ENCODE data around the gene USP21. TPM values are rescaled to one million over a fixed set of nuclear protein-coding genes. Genes with fewer than 3 reads are reported as not detected.

The USP21 gene
- polyA plus RNA-seq, 1 donor (not counting 4 experiments of a cell fraction or from before 2014, with no cell fraction given), result 9.5 TPM

- dilution Hi-C loops (cut with MboI; ENCODE audit: extremely low pct_ligation_motif_present, low sequenced_read_pairs), result no loop called here
- H4K20me1 ChIP-seq (ENCODE audit: control insufficient read depth, extremely low read depth, insufficient read depth, low read length), result no peaks in the 10 kb centered on the region
- DNase-seq (ENCODE audit: low read depth, low spot score) (no peak), FAIRE-seq (no peak)
- H3K9me1 ChIP-seq (ENCODE audit: control insufficient read depth, extremely low read depth, insufficient read depth, low read length), result no peaks in the 10 kb centered on the region
- H3K4me3 ChIP-seq (ENCODE audit: control insufficient read depth in 2 of 3, extremely low read depth in 1 of 3, insufficient read depth in 2 of 3, low read depth in 1 of 3, low read length in 3 of 3), result peak within 1 kb of the TSS; percentile 72 to 86 (median 85)
- peaks cover 51% of the 10 kb centered on the region for H3K79me2 ChIP-seq (ENCODE audit: control insufficient read depth, insufficient read depth, low read length)
- no peaks in the 10 kb centered on the region for H3K27me3 ChIP-seq (ENCODE audit: control insufficient read depth, extremely low read depth, insufficient read depth, low read length)
- H2AFZ ChIP-seq (ENCODE audit: control insufficient read depth, low read length), result peak within 1 kb of the TSS; percentile 62
- H3K9ac ChIP-seq (ENCODE audit: control insufficient read depth, extremely low read depth, insufficient read depth, low read length), result peak within 1 kb of the TSS; percentile 98
- peak within 1 kb of the TSS; percentile 97 for H3K27ac ChIP-seq (ENCODE audit: control insufficient read depth, insufficient read depth, low read length)
- H3K4me1 ChIP-seq (ENCODE audit: control insufficient read depth, extremely low read depth, insufficient read depth, low read length), result peaks cover 39% of the 10 kb centered on the region
- peaks cover 19 to 37% of the 10 kb centered on the region in 2 experiments for H3K36me3 ChIP-seq (ENCODE audit: control insufficient read depth in 2 of 2, extremely low read depth in 1 of 2, insufficient read depth in 2 of 2, low read length in 2 of 2)
- TF ChIP-seq, protein P1, sequence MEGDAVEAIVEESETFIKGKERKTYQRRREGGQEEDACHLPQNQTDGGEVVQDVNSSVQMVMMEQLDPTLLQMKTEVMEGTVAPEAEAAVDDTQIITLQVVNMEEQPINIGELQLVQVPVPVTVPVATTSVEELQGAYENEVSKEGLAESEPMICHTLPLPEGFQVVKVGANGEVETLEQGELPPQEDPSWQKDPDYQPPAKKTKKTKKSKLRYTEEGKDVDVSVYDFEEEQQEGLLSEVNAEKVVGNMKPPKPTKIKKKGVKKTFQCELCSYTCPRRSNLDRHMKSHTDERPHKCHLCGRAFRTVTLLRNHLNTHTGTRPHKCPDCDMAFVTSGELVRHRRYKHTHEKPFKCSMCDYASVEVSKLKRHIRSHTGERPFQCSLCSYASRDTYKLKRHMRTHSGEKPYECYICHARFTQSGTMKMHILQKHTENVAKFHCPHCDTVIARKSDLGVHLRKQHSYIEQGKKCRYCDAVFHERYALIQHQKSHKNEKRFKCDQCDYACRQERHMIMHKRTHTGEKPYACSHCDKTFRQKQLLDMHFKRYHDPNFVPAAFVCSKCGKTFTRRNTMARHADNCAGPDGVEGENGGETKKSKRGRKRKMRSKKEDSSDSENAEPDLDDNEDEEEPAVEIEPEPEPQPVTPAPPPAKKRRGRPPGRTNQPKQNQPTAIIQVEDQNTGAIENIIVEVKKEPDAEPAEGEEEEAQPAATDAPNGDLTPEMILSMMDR (optimal IDR thresholded peaks at IDR 0.05 in 1 of 3, IDR thresholded peaks at IDR 0.05 in 1 of 3, conservative IDR thresholded peaks at IDR 0.05 in 1 of 3; ENCODE audit: extremely low read depth in 1 of 3, insufficient read depth in 2 of 3, low read length in 3 of 3), result no peak
- no peak for TF ChIP-seq EZH2 (IDR thresholded peaks at IDR 0.05; ENCODE audit: low read length)
- H3K9me3 ChIP-seq (ENCODE audit: control insufficient read depth, low read depth, low read length), result no peaks in the 10 kb centered on the region
- peak within 1 kb of the TSS; percentile 90 for H3K4me2 ChIP-seq (ENCODE audit: control insufficient read depth, extremely low read depth, insufficient read depth, low read depth, low read length)
Measured at GRCh38 chr1:161117759-161118581, 41.3 kb upstream of the USP21 start, which contains the start of the genes NIT1 and PFDN2. NIT1 (plus strand) TSS chr1:161118105; CDS start chr1:161118177, 72 bp downstream. PFDN2 (minus strand) TSS chr1:161118037; CDS start chr1:161118026, 11 bp downstream.

DNA sequence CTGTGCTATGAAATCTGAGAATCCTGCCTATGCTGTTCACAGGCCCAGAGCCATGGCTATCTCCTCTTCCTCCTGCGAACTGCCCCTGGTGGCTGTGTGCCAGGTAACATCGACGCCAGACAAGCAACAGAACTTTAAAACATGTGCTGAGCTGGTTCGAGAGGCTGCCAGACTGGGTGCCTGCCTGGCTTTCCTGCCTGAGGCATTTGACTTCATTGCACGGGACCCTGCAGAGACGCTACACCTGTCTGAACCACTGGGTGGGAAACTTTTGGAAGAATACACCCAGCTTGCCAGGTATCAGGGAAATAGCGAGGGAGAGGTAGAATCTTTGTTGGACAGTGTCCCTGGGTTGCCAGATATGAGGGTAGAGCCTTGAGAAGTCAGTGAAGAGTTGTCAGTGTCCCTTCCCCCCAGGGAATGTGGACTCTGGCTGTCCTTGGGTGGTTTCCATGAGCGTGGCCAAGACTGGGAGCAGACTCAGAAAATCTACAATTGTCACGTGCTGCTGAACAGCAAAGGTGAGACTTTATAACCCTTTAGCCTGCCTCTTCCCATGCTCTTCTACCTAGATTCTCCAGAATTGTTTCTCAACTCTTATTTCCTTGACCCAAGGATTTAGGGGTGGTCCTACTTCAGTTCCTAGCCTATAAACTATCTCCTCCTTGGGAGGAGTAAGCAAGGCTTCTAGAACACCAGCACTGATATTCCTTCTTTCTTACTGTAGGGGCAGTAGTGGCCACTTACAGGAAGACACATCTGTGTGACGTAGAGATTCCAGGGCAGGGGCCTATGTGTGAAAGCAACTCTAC lies 40.0 kb upstream of the USP21 start:
- Histone ChIP-seq H3K27me3 (ENCODE audit: control insufficient read depth, extremely low read depth, insufficient read depth, low read length) (no peaks in the 10 kb centered on the region), H3K4me2 (ENCODE audit: control insufficient read depth, extremely low read depth, insufficient read depth, low read depth, low read length) (peak overlapping the region; percentile 90), H3K27ac (ENCODE audit: control insufficient read depth, insufficient read depth, low read length) (peak overlapping the region; percentile 97), H3K9ac (ENCODE audit: control insufficient read depth, extremely low read depth, insufficient read depth, low read length) (peak overlapping the region; percentile 98), H3K4me3 (ENCODE audit: control insufficient read depth in 2 of 3, extremely low read depth in 1 of 3, insufficient read depth in 2 of 3, low read depth in 1 of 3, low read length in 3 of 3) (peak overlapping the region; percentile 72 to 86 (median 85)), H3K79me2 (ENCODE audit: control insufficient read depth, insufficient read depth, low read length) (peaks cover 40% of the 10 kb centered on the region), H3K36me3 (ENCODE audit: control insufficient read depth in 2 of 2, extremely low read depth in 1 of 2, insufficient read depth in 2 of 2, low read length in 2 of 2) (peaks cover 26 to 38% of the 10 kb centered on the region in 2 experiments), H3K9me3 (ENCODE audit: control insufficient read depth, low read depth, low read length) (no peaks in the 10 kb centered on the region), H3K4me1 (ENCODE audit: control insufficient read depth, extremely low read depth, insufficient read depth, low read length) (peaks cover 32% of the 10 kb centered on the region), H3K9me1 (ENCODE audit: control insufficient read depth, extremely low read depth, insufficient read depth, low read length) (no peaks in the 10 kb centered on the region), H2AFZ (ENCODE audit: control insufficient read depth, low read length) (no peak overlapping the region), H4K20me1 (ENCODE audit: control insufficient read depth, extremely low read depth, insufficient read depth, low read length) (no peaks in the 10 kb centered on the region)
- TF ChIP-seq, protein P1 (optimal IDR thresholded peaks at IDR 0.05 in 1 of 3, IDR thresholded peaks at IDR 0.05 in 1 of 3, conservative IDR thresholded peaks at IDR 0.05 in 1 of 3; ENCODE audit: extremely low read depth in 1 of 3, insufficient read depth in 2 of 3, low read length in 3 of 3), result peak; percentile 37 to 83 (median 43)
- TF ChIP-seq EZH2 (IDR thresholded peaks at IDR 0.05; ENCODE audit: low read length), result no peak
- DNase-seq (ENCODE audit: low read depth, low spot score) (peak; percentile 89), FAIRE-seq (no peak)
- dilution Hi-C loops (cut with MboI; ENCODE audit: extremely low pct_ligation_motif_present, low sequenced_read_pairs), result no loop called here
